ENCODE measurements around the gene BEAN1. TPM values are rescaled to one million over a fixed set of nuclear protein-coding genes. Genes with fewer than 3 reads are reported as not detected.
A peak's percentile ranks its signal among the peaks of the same experiment; 100 is the strongest.
"Not testable (repeated sequence)": the region's sequence is repeated elsewhere in the genome, so short reads cannot be mapped to it uniquely, and the experiment has no call there.

Gene BEAN1
- polyA plus RNA-seq, 1 donor from 2014 or later: not detected

GRCh38 chr16:66438536-66438935 lies 11.4 kb downstream of the BEAN1 start:
- H3K36me3 Mint-ChIP-seq: no peaks in the 10 kb centered on the region
- no peak overlapping the region for H3K4me3 Mint-ChIP-seq
- H3K9me3 Mint-ChIP-seq: peaks cover 0 to 2% (median 0%) of the 10 kb centered on the region in 3 donors
- H3K4me1 Mint-ChIP-seq: peaks cover 0 to 3% (median 0%) of the 10 kb centered on the region in 3 donors
- H3K27ac Mint-ChIP-seq: no peak overlapping the region
- peaks cover 40% of the 10 kb centered on the region for H3K27me3 Mint-ChIP-seq

DNA sequence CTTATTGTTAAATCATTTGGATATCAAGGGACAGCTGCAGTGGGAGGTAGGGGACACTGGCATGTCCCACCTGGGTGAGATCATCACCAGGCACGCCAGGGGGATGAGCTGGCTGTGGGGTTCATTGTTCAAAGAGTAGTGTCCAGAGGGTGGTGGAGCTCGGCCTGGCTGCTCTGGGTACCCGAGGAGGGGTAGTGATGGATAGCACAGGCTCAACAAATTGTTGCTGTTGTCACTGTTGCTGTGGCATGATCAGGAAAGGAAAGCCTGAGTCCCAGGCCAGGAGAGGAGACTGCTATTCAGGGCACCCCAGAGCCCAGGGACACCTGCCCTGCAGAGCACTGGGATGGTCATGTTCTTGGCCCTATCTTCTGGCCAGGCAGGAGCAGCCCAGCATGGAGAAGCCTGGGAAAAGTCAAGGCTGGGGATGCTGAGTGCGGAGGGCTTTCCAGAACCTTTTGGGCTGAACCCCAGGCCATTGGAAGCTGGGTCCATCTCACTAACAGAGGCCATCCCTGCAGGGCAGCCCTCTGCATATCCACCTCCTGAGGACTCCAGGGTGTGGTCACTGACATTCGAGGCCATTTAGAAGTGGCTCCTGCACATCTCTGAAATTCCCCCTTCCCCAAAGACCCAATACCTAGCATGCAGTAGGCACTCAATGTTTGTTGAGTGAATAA lies 12.1 kb downstream of the BEAN1 start:
- Mint-ChIP-seq H3K4me1 (peaks cover 0 to 3% (median 0%) of the 10 kb centered on the region in 3 donors), H3K9me3 (peaks cover 0 to 2% (median 0%) of the 10 kb centered on the region in 3 donors), H3K27me3 (peaks cover 40% of the 10 kb centered on the region), H3K27ac (no peak overlapping the region), H3K4me3 (no peak overlapping the region), H3K36me3 (no peaks in the 10 kb centered on the region)

DNA sequence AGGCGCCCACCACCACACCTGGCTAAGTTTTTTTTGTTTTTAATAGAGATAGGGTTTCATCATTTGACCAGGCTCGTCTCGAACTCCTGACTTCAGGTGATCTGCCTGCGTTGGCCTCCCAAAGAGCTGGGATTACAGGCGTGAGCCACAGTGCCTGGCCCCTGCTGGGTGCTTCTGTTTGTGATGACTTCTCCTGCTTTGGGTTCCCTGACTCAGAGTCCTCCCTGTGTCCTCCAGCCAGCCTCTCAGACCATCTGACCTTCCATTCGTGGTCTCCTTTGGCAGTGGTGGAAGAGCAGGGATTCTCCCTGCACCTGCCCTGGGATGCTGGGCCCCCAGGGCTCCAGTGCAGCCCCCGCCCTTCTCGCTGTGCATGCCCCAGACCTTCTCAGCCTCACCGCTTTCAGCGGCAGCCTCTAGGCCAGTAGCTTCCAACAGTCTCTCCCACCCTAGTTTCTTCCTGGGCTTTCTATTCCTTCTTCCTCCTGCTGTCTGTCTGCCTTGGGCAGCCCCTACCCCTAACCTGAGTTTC lies 13.2 kb downstream of the BEAN1 start:
- Mint-ChIP-seq H3K27me3 (peaks cover 31% of the 10 kb centered on the region), H3K4me3 (no peak overlapping the region), H3K27ac (no peak overlapping the region), H3K36me3 (no peaks in the 10 kb centered on the region), H3K9me3 (peaks cover 0 to 2% (median 0%) of the 10 kb centered on the region in 3 donors), H3K4me1 (peaks cover 0 to 3% (median 0%) of the 10 kb centered on the region in 3 donors)

DNA sequence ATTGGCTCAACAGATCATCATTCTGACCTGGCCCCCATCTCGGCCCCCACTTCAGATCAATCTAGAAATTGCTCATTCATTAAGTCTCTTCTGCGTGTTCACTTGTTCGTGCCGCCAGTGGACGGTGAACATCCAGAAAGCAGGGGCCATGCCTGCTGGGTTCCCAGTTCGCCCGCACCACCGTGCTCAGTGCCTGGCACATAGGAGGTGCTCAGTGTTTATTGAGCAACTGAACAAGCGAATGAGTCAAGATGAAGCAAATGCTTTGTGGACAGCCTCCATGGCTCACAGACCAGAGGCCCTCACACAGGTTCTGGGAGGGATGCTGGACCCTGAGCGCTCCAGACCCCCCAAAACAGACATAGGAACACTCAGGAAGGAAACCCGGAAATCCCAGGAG lies 13.9 kb downstream of the BEAN1 start:
- Mint-ChIP-seq H3K9me3 (peaks cover 0 to 2% (median 0%) of the 10 kb centered on the region in 3 donors), H3K27me3 (peaks cover 34% of the 10 kb centered on the region), H3K36me3 (no peaks in the 10 kb centered on the region), H3K27ac (no peak overlapping the region), H3K4me3 (no peak overlapping the region), H3K4me1 (no peaks in the 10 kb centered on the region)

GRCh38 chr16:66441586-66442375 lies 14.7 kb downstream of the BEAN1 start:
- no peak overlapping the region for H3K27ac Mint-ChIP-seq
- peaks cover 34% of the 10 kb centered on the region for H3K27me3 Mint-ChIP-seq
- peaks cover 0 to 2% (median 0%) of the 10 kb centered on the region in 3 donors for H3K9me3 Mint-ChIP-seq
- no peak overlapping the region for H3K4me3 Mint-ChIP-seq
- no peaks in the 10 kb centered on the region for H3K4me1 Mint-ChIP-seq
- H3K36me3 Mint-ChIP-seq: no peaks in the 10 kb centered on the region

DNA sequence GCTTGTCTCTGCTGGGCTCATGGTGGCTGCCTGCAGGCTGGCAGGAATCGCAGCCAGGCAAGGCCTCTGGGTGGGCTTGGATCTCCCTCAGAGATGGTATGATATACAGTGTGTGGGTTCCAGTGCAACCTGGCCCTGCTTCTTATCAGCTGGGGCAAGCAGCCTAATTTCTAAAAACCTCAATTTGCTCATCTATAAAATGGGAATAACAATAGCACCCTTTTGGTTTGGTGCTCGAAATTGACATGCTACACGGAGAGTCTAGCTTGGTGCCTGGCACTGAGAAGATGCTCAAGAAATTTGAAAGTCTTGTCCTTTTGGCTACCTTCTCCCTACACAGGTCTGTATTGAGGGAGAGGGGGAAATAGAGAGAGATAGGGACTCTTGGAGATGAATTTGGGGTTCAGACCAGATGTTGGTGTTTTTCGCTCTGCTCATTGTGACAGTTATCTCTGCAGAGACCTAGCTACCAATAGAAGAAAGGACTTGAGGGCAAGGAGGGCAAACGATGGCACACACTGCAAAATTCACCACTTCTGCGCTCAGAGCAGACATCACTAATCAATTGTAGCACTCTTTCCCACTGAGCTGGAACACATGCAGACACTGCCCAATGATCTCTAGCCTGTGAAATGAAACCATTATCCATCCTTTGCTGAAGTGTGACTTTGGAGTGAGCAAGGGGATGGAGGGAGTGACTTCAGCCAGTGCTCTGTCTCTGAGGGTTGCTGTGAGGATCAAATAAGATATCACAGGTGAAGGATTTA lies 15.6 kb downstream of the BEAN1 start:
- H3K36me3 Mint-ChIP-seq: no peaks in the 10 kb centered on the region
- H3K4me3 Mint-ChIP-seq: no peak overlapping the region
- H3K9me3 Mint-ChIP-seq: peaks cover 0 to 2% (median 0%) of the 10 kb centered on the region in 3 donors
- peaks cover 33% of the 10 kb centered on the region for H3K27me3 Mint-ChIP-seq
- no peaks in the 10 kb centered on the region for H3K4me1 Mint-ChIP-seq
- no peak overlapping the region for H3K27ac Mint-ChIP-seq

DNA sequence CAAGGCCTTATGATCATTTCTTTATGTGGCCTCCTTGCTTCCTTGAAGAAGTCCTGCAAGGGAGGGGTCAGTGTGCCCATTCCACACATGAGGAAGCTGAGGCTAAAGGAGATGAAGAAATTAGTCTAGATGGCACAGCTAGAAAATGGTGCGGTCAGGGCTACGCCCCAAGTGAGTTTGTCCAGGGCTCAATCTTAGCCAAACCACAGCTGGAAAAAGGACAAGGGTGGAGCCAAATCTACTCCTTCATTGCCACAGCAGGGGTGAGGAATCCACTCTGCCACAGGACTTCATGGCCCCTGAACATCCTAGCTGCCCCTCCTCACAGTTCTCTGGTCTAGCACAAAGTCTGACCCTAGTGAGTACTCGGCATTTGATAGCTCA lies 16.2 kb downstream of the BEAN1 start:
- Mint-ChIP-seq H3K9me3 (peaks cover 0 to 2% (median 0%) of the 10 kb centered on the region in 3 donors), H3K4me1 (no peaks in the 10 kb centered on the region), H3K27me3 (peaks cover 34% of the 10 kb centered on the region), H3K27ac (no peak overlapping the region), H3K4me3 (no peak overlapping the region), H3K36me3 (no peaks in the 10 kb centered on the region)

GRCh38 chr16:66444049-66444481 lies 17.0 kb downstream of the BEAN1 start:
- no peaks in the 10 kb centered on the region for H3K4me1 Mint-ChIP-seq
- peaks cover 0 to 2% (median 0%) of the 10 kb centered on the region in 3 donors for H3K9me3 Mint-ChIP-seq
- no peak overlapping the region for H3K27ac Mint-ChIP-seq
- H3K4me3 Mint-ChIP-seq: no peak overlapping the region
- no peaks in the 10 kb centered on the region for H3K36me3 Mint-ChIP-seq
- peaks cover 31% of the 10 kb centered on the region for H3K27me3 Mint-ChIP-seq

DNA sequence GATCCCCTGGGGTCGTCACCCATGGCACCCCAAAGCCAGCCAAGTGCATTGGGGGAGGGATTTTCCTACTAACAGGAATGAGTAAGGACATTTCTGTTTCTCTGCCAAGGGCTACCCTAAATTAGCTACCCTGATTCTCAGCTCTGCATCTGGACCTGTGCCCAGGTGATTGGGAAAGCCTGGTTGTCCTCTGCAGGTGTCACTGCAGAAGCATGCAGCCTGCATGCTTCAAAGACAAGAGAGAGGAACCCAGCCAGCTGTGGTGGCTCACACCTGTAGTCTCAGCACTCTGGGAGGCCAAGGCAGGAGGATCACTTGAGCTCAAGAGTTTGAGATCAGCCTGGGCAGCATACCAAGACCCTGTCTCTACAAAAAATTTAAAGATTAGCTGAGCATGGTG lies 19.6 kb downstream of the BEAN1 start:
- Mint-ChIP-seq H3K4me3 (no peak overlapping the region), H3K9me3 (peaks cover 0 to 2% (median 0%) of the 10 kb centered on the region in 3 donors), H3K27me3 (peaks cover 16% of the 10 kb centered on the region), H3K36me3 (no peaks in the 10 kb centered on the region), H3K4me1 (no peaks in the 10 kb centered on the region), H3K27ac (peak overlapping the region in 1 of 3 donors; percentile 11)

DNA sequence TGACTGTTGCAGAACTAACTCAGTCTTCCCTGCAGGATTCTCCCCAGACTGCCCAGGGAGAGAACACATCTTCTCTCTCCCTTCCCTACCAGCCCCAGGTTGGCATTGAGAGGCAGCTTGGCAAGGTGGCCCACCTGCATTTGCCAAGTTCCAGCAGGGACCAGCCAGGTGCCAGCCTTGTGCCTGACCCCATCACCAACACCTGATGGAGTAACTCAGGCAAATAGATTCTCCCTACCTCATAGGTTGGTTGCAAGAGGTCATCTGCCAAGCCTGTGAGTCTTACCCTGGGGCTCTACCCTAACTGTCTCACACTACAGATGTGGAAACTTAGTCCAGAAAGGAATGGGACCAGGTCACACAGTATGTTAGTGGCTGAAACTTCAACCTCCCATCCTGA lies 20.4 kb downstream of the BEAN1 start:
- no peak overlapping the region for H3K27ac Mint-ChIP-seq
- H3K27me3 Mint-ChIP-seq: peaks cover 12% of the 10 kb centered on the region
- peaks cover 0 to 2% (median 0%) of the 10 kb centered on the region in 3 donors for H3K9me3 Mint-ChIP-seq
- H3K36me3 Mint-ChIP-seq: no peaks in the 10 kb centered on the region
- no peaks in the 10 kb centered on the region for H3K4me1 Mint-ChIP-seq
- H3K4me3 Mint-ChIP-seq: no peak overlapping the region

DNA sequence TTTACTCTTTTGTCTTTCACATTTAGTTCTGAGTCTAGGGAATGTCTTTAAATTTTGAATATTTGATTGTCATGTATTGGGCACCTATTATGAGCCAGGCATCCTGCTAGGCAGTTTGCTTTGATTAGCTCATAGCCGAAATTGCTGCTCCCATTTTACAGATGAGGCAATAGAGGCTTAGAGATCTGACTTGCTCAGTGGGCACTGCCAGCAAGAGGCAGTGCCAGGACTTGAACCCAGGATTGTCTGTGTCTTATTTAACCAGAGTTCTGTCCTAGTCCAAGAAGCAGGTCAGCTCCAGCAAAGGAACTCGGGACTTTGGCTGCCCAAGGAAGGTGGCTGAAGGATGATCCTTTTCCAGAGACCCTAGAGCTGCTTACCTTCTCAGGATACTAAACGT lies 24.5 kb downstream of the BEAN1 start:
- Mint-ChIP-seq H3K4me1 (no peaks in the 10 kb centered on the region), H3K4me3 (no peak overlapping the region), H3K27me3 (peaks cover 2% of the 10 kb centered on the region), H3K9me3 (no peaks in the 10 kb centered on the region), H3K27ac (no peak overlapping the region), H3K36me3 (no peaks in the 10 kb centered on the region)

DNA sequence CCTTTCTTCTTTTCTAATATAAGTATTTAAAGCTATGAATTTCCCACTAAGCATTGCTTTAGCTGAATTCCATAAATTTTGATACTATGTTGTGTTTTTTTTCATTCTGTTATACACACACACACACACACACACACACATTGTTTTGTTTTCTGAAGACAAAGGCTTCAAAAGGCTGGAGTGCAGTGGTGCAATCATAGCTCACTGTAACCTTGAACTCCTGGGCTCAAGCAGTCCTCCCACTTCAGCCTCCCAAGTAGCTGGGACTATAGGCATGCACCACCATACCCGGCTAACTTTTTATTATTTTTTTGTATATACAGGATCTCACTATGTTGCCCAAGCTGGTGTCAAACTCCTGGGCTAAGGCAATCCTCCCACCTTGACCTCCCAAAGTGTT lies 26.1 kb downstream of the BEAN1 start:
- H3K27ac Mint-ChIP-seq, H3K4me3 Mint-ChIP-seq, H3K27me3 Mint-ChIP-seq, H3K36me3 Mint-ChIP-seq, H3K4me1 Mint-ChIP-seq, H3K9me3 Mint-ChIP-seq: not testable (repeated sequence)

DNA sequence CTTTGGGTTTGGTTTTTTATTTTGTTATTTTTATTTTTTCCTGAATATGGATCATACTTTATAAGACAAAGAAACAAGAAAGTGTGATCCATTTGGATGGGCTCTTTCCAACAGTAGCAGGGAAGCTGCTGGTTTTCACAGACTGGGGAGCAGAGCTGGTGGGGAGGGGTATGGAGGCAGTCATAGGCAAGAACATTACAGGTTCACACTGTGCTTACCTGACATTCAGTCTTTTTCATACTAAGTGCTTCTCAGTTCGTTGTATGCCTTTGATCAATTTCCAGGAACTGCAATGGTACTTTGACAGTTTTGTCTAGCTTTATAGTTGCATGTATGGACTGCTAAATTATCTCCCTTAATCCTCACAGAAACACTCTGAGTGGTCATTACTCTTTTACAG lies 27.7 kb downstream of the BEAN1 start:
- H3K4me3 Mint-ChIP-seq: no peak overlapping the region
- H3K27ac Mint-ChIP-seq: no peak overlapping the region
- peaks cover 0 to 2% (median 0%) of the 10 kb centered on the region in 3 donors for H3K9me3 Mint-ChIP-seq
- no peaks in the 10 kb centered on the region for H3K4me1 Mint-ChIP-seq
- H3K36me3 Mint-ChIP-seq: peaks cover 1% of the 10 kb centered on the region
- peaks cover 5% of the 10 kb centered on the region for H3K27me3 Mint-ChIP-seq

- H3K4me1 Mint-ChIP-seq: no peaks in the 10 kb centered on the region
- H3K4me3 Mint-ChIP-seq: no peak overlapping the region
- peaks cover 0 to 2% (median 0%) of the 10 kb centered on the region in 3 donors for H3K9me3 Mint-ChIP-seq
- H3K36me3 Mint-ChIP-seq: peaks cover 1% of the 10 kb centered on the region
- peaks cover 13% of the 10 kb centered on the region for H3K27me3 Mint-ChIP-seq
- H3K27ac Mint-ChIP-seq: no peak overlapping the region
Observed at GRCh38 chr16:66455970-66456369, 28.9 kb downstream of the BEAN1 start.

- no peaks in the 10 kb centered on the region for H3K4me1 Mint-ChIP-seq
- H3K4me3 Mint-ChIP-seq: no peak overlapping the region
- H3K36me3 Mint-ChIP-seq: peaks cover 1% of the 10 kb centered on the region
- H3K27me3 Mint-ChIP-seq: peaks cover 13% of the 10 kb centered on the region
- H3K27ac Mint-ChIP-seq: no peak overlapping the region
- H3K9me3 Mint-ChIP-seq: peaks cover 0 to 2% (median 1%) of the 10 kb centered on the region in 3 donors
Observed at GRCh38 chr16:66457888-66458287, 30.8 kb downstream of the BEAN1 start.
